Measurements from ENCODE around the gene SORCS3.

GRCh38 chr10:104928734-104929133 is 287.6 kb downstream of the SORCS3 start:
- no peak for TF ChIP-seq TCF7L2 (IDR thresholded peaks at IDR 0.05; ENCODE audit: low read depth, low read length)
- TF ChIP-seq POLR2AphosphoS5 (IDR thresholded peaks at IDR 0.05; ENCODE audit: low read depth, low read length) = no peak
